Glutamatergic neuron (in vitro differentiated cells): ENCODE results near the gene MED25. TPM values are rescaled to one million over a fixed set of nuclear protein-coding genes. Genes with fewer than 3 reads are reported as not detected.

Source experiments
- DNase-seq: peaks from one replicate; pipeline ENCODE4 v3.0.0; 2022
- H3K27ac Mint-ChIP-seq: one replicate; pipeline ENCODE4 v1.8.0; 2020; ENCODE audit warnings: mild to moderate bottlenecking, mixed read lengths, inconsistent platforms; ENCODE audit not compliant: unreplicated experiment
- H3K27me3 Mint-ChIP-seq: one replicate; pipeline ENCODE4 v1.8.0; 2020; ENCODE audit warnings: mild to moderate bottlenecking, moderate library complexity, mixed read lengths, inconsistent platforms; ENCODE audit not compliant: unreplicated experiment
- H3K36me3 Mint-ChIP-seq: one replicate; pipeline ENCODE4 v1.8.0; 2020; ENCODE audit warnings: mild to moderate bottlenecking, mixed read lengths, inconsistent platforms; ENCODE audit not compliant: unreplicated experiment
- H3K4me1 Mint-ChIP-seq: one replicate; pipeline ENCODE4 v1.8.0; 2020; ENCODE audit warnings: mild to moderate bottlenecking, low read depth, mixed read lengths, inconsistent platforms; ENCODE audit not compliant: unreplicated experiment
- H3K4me3 Mint-ChIP-seq: one replicate; pipeline ENCODE4 v1.8.0; 2020; ENCODE audit warnings: mild to moderate bottlenecking, mixed read lengths, inconsistent platforms; ENCODE audit not compliant: unreplicated experiment
- H3K9me3 Mint-ChIP-seq: one replicate; pipeline ENCODE4 v1.8.0; 2020; ENCODE audit warnings: mild to moderate bottlenecking, moderate library complexity, mixed read lengths, inconsistent platforms; ENCODE audit not compliant: unreplicated experiment
- total RNA-seq: library from RNA; stranded (reverse); fragmentation: NEBNext Ultra II Directional; extraction: Animal tissue kit (Norgen Biotek cat#: 25700); gene quantifications from one replicate; pipeline ENCODE4 v1.2.1, GENCODE V29; 2021; ENCODE audit not compliant: unreplicated experiment
- TF ChIP-seq, protein P1 (sequence below): fragments of 200-600 bp; sonication (generic); IDR thresholded peaks from one replicate; pipeline ENCODE4 v1.5.0; 2021; ENCODE audit not compliant: partially characterized antibody, unreplicated experiment

The MED25 gene
- total RNA-seq, 1 donor from 2014 or later, result 51.0 TPM

DNA sequence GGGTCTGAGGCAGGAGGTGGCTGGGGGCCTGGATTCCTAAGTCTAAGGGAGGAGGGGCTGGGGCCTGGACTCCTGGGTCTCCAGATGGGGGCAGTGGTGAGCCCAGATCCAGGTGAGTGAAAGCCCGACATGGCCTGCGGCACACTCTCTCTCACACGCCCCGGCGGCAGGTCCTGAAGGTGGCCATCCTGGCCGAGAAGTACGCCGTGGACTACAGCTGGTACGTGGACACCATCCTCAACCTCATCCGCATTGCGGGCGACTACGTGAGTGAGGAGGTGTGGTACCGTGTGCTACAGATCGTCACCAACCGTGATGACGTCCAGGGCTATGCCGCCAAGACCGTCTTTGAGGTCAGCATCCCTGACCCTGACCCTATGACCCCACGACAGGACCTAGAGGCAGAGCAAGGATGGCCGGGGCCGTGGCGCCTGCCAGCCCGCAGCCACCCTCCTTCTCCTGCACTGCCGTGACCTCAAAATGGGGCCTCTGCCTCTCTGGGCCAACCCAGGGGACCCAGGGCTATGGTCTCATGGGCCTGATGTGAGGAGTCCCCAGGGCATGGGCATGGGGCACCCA lies 18.2 kb upstream of the MED25 start:
- H3K9me3 Mint-ChIP-seq, result peaks cover 4% of the 10 kb centered on the region
- peaks cover 10% of the 10 kb centered on the region for H3K36me3 Mint-ChIP-seq
- peaks cover 8% of the 10 kb centered on the region for H3K27me3 Mint-ChIP-seq
- no peak overlapping the region for H3K4me3 Mint-ChIP-seq
- DNase-seq, result no peak
- TF ChIP-seq, protein P1, sequence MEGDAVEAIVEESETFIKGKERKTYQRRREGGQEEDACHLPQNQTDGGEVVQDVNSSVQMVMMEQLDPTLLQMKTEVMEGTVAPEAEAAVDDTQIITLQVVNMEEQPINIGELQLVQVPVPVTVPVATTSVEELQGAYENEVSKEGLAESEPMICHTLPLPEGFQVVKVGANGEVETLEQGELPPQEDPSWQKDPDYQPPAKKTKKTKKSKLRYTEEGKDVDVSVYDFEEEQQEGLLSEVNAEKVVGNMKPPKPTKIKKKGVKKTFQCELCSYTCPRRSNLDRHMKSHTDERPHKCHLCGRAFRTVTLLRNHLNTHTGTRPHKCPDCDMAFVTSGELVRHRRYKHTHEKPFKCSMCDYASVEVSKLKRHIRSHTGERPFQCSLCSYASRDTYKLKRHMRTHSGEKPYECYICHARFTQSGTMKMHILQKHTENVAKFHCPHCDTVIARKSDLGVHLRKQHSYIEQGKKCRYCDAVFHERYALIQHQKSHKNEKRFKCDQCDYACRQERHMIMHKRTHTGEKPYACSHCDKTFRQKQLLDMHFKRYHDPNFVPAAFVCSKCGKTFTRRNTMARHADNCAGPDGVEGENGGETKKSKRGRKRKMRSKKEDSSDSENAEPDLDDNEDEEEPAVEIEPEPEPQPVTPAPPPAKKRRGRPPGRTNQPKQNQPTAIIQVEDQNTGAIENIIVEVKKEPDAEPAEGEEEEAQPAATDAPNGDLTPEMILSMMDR, result no peak
- H3K27ac Mint-ChIP-seq, result no peak overlapping the region
- H3K4me1 Mint-ChIP-seq, result peaks cover 3% of the 10 kb centered on the region

DNA sequence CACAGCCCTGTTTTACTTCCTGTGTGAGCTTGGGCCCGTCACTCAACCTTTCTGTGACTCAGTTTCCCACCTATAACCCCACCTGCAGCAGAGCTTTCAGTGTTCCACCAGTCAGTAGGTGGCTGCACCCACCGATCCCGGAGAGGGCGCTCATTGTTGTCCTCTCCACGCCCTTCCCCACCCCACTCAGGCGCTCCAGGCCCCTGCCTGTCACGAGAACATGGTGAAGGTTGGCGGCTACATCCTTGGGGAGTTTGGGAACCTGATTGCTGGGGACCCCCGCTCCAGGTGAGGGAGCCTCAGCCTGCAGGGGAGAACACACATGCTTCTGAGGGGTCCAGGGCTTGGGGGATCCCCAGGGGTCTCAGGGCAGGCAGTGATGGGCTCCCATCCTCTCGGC lies 17.3 kb upstream of the MED25 start:
- H3K4me1 Mint-ChIP-seq, result peaks cover 3% of the 10 kb centered on the region
- peaks cover 7% of the 10 kb centered on the region for H3K27me3 Mint-ChIP-seq
- TF ChIP-seq, protein P1, result no peak
- H3K4me3 Mint-ChIP-seq, result peak overlapping the region; percentile 59
- no peak for DNase-seq
- H3K36me3 Mint-ChIP-seq, result peaks cover 10% of the 10 kb centered on the region
- H3K9me3 Mint-ChIP-seq, result peaks cover 4% of the 10 kb centered on the region
- H3K27ac Mint-ChIP-seq, result no peak overlapping the region

DNA sequence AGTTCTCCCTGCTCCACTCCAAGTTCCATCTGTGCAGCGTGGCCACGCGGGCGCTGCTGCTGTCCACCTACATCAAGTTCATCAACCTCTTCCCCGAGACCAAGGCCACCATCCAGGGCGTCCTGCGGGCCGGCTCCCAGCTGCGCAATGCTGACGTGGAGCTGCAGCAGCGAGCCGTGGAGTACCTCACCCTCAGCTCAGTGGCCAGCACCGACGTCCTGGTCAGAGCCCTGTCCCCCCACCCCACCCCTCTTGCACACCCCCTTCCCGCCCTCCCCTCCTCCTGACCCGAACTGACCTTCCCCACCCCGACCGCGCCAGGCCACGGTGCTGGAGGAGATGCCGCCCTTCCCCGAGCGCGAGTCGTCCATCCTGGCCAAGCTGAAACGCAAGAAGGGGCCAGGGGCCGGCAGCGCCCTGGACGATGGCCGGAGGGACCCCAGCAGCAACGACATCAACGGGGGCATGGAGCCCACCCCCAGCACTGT lies 16.6 kb upstream of the MED25 start:
- H3K4me1 Mint-ChIP-seq, result peaks cover 3% of the 10 kb centered on the region
- peak overlapping the region; percentile 33 for H3K27ac Mint-ChIP-seq
- H3K4me3 Mint-ChIP-seq, result no peak overlapping the region
- TF ChIP-seq, protein P1, result no peak
- peaks cover 7% of the 10 kb centered on the region for H3K27me3 Mint-ChIP-seq
- peaks cover 8% of the 10 kb centered on the region for H3K9me3 Mint-ChIP-seq
- H3K36me3 Mint-ChIP-seq, result peaks cover 8% of the 10 kb centered on the region
- DNase-seq, result no peak

DNA sequence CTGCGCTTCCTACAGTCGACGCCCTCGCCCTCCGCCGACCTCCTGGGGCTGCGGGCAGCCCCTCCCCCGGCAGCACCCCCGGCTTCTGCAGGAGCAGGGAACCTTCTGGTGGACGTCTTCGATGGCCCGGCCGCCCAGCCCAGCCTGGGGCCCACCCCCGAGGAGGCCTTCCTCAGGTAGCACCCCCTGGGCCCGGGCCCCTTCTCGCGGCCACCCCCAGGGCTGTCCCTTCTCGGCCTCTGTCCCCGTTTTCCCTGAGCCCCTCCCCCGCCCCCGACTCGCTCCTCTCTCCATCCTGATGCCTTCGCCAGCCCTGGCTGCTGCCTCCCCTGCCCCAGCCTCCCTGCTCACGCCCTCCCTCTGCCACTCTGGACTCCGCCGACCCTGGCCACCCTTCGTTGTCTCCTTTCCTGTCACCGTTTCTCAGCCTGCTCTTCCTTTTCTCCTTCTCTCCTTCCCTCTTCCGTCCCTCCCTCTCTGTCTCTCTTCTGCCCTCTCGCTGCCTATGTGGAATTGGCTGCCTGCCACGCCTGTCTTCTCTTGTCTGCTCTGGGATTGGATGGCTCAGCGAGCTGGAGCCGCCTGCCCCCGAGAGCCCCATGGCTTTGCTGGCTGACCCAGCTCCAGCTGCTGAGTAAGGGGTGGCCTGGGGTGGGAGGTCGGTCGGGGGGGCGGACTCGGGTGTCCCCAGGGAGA lies 16.0 kb upstream of the MED25 start:
- Mint-ChIP-seq H3K27ac (peak overlapping the region; percentile 95), H3K4me3 (peak overlapping the region; percentile 80)

More for the DNA sequence above, 16.0 kb upstream of the MED25 start:
- peaks cover 3% of the 10 kb centered on the region for H3K4me1 Mint-ChIP-seq
- H3K36me3 Mint-ChIP-seq, result peaks cover 4% of the 10 kb centered on the region
- DNase-seq, result peak; percentile 82
- H3K9me3 Mint-ChIP-seq, result peaks cover 8% of the 10 kb centered on the region
- TF ChIP-seq, protein P1, result no peak
- peaks cover 4% of the 10 kb centered on the region for H3K27me3 Mint-ChIP-seq
